ENCODE results near the gene RPL13.
A peak's percentile ranks its signal among the peaks of the same experiment; 100 is the strongest.

Gene RPL13

GRCh38 chr16:89560378-89561141, at the start of gene RPL13:
TSS of gene RPL13 (plus strand) at chr16:89560682. CDS start at chr16:89560960, 278 bp downstream.
- peak; percentile 83 to 86 (median 86) for DNase-seq (ENCODE audit: low read depth in 3 of 3)

GRCh38 chr16:89511374-89511773, 49.1 kb upstream of the RPL13 start:
- no peak for DNase-seq (ENCODE audit: low read depth in 3 of 3)

- no peak for DNase-seq (ENCODE audit: low read depth in 3 of 3)
These were observed 48.0 kb upstream of the RPL13 start for GRCh38 chr16:89512453-89512852.

GRCh38 chr16:89517128-89517527, 43.4 kb upstream of the RPL13 start:
- DNase-seq (ENCODE audit: low read depth in 3 of 3), result no peak

GRCh38 chr16:89519881-89520280, 40.6 kb upstream of the RPL13 start:
- DNase-seq (ENCODE audit: low read depth in 3 of 3), result no peak

- DNase-seq (ENCODE audit: low read depth in 3 of 3), result no peak
These were observed 38.2 kb upstream of the RPL13 start for GRCh38 chr16:89522287-89522686.

- no peak for DNase-seq (ENCODE audit: low read depth in 3 of 3)
These were observed 36.7 kb upstream of the RPL13 start for GRCh38 chr16:89523680-89524344.

GRCh38 chr16:89525146-89525913, 35.2 kb upstream of the RPL13 start:
- no peak for DNase-seq (ENCODE audit: low read depth in 3 of 3)

GRCh38 chr16:89529097-89529496, 31.4 kb upstream of the RPL13 start:
- no peak for DNase-seq (ENCODE audit: low read depth in 3 of 3)

GRCh38 chr16:89530401-89531381, 29.8 kb upstream of the RPL13 start:
- no peak for DNase-seq (ENCODE audit: low read depth in 3 of 3)

- DNase-seq (ENCODE audit: low read depth in 3 of 3), result no peak
These were observed 28.5 kb upstream of the RPL13 start for GRCh38 chr16:89531821-89532526.

- no peak for DNase-seq (ENCODE audit: low read depth in 3 of 3)
These were observed 26.2 kb upstream of the RPL13 start for GRCh38 chr16:89534252-89534756.

- no peak for DNase-seq (ENCODE audit: low read depth in 3 of 3)
These were observed 24.1 kb upstream of the RPL13 start for GRCh38 chr16:89536371-89536770.

- DNase-seq (ENCODE audit: low read depth in 3 of 3), result no peak
These were observed 23.5 kb upstream of the RPL13 start for GRCh38 chr16:89536886-89537548.

- no peak for DNase-seq (ENCODE audit: low read depth in 3 of 3)
These were observed 22.9 kb upstream of the RPL13 start for GRCh38 chr16:89537549-89537925.

GRCh38 chr16:89538286-89538685, 22.2 kb upstream of the RPL13 start:
- DNase-seq (ENCODE audit: low read depth in 3 of 3), result no peak

- DNase-seq (ENCODE audit: low read depth in 3 of 3), result no peak
These were observed 19.9 kb upstream of the RPL13 start for GRCh38 chr16:89540557-89540956.

GRCh38 chr16:89541792-89542191, 18.7 kb upstream of the RPL13 start:
- DNase-seq (ENCODE audit: low read depth in 3 of 3), result no peak

GRCh38 chr16:89544113-89544512, 16.4 kb upstream of the RPL13 start:
- DNase-seq (ENCODE audit: low read depth in 3 of 3), result no peak

- DNase-seq (ENCODE audit: low read depth in 3 of 3), result no peak
These were observed 15.8 kb upstream of the RPL13 start for GRCh38 chr16:89544713-89545043.

All from stimulated activated CD4-positive, alpha-beta T cell treated with anti-CD3 and anti-CD28 coated beads, TNF-alpha, amount 100 ng/mL, for 4 hours (primary cell).